Peyer's patch (tissue), 4 donors: ENCODE results near the gene SYNJ2. TPM values are rescaled to one million over a fixed set of nuclear protein-coding genes. Genes with fewer than 3 reads are reported as not detected.

Experiments
- DNase-seq, 3 donors: peaks; one replicate each; pipeline ENCODE4 v3.0.0-alpha.2; 2017 to 2019
- H3K27ac ChIP-seq, 4 donors: fragments of 200-600 bp; sonication (generic); one replicate each; pipeline ENCODE4 v1.5.1; 2016 to 2019
- H3K27me3 ChIP-seq, 2 donors: fragments of 200-600 bp; sonication (generic); one replicate each; pipeline ENCODE4 v1.5.1; 2019
- H3K36me3 ChIP-seq, 3 donors: fragments of 200-600 bp; sonication (generic); one replicate each; pipeline ENCODE4 v1.5.1; 2016 to 2019
- H3K4me1 ChIP-seq, 4 donors: fragments of 200-600 bp; sonication (generic); one replicate each; pipeline ENCODE4 v1.5.1; 2016 to 2019
- H3K4me3 ChIP-seq, 4 donors: fragments of 200-600 bp; sonication (generic); 1 replicate in 3 of 4; 2 replicates in 1 of 4; pipeline ENCODE4 v1.5.1; 2016 to 2019; ENCODE audit warnings: mild to moderate bottlenecking in 1 of 4
- H3K9me3 ChIP-seq, 4 donors: fragments of 200-600 bp; sonication (generic); one replicate each; pipeline ENCODE4 v1.5.1; 2016 to 2019; ENCODE audit warnings: mild to moderate bottlenecking in 1 of 4
- POLR2A ChIP-seq, 2 donors: fragments of 450-650 bp; IDR thresholded peaks; one replicate each; pipeline ENCODE4 v1.5.1; 2017; ENCODE audit warnings: antibody characterized with exemption in 2 of 2, mild to moderate bottlenecking in 2 of 2, moderate library complexity in 2 of 2
- total RNA-seq, 4 donors: library from RNA; depleted of rRNA; stranded (reverse); fragments of >200 nt; gene quantifications; one replicate each; pipeline ENCODE4 v1.1.0, GENCODE V29; 2016
- TF ChIP-seq, protein P1 (sequence below), 6 experiments: fragments of 450-650 bp in 4 of 6; fragments of 200-600 bp in 2 of 6; sonication (generic) in 1 of 6; IDR thresholded peaks; one replicate each; pipeline ENCODE4 v1.5.1; 2017 to 2019; ENCODE audit warnings: antibody characterized with exemption in 6 of 6, mild to moderate bottlenecking in 3 of 6, moderate library complexity in 1 of 6

The SYNJ2 gene
- total RNA-seq, 4 donors from 2014 or later: 26.8 to 47.2 (median 34.0) TPM

DNA sequence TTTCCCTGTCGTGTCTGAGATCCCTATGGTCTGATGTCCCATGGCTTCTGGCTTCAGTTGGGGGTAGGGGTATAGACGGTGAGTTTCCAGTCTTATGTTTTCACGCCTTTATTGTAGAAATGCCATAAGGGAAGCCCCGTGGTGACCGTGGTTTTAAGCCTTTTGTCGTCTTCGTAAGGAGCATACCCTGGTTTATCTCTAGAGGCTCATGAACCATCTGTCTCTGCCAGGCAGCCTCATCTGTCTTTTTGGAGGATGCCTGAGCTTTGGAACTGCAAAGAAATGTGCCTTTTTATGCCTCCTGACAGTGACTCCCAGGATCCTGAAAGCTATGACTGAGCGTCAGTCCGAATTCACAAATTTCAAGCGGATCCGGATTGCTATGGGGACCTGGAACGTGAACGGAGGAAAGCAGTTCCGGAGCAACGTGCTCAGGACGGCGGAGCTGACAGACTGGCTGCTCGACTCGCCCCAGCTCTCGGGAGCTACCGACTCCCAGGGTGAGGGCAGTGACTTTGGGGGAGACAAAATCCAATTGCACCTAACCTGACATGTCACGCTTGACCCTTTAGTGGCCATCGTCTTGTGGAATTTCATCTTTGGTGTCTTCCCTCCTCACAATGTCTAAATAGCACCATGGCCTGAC is 84.6 kb downstream of the SYNJ2 start:
- TF ChIP-seq, protein P1, sequence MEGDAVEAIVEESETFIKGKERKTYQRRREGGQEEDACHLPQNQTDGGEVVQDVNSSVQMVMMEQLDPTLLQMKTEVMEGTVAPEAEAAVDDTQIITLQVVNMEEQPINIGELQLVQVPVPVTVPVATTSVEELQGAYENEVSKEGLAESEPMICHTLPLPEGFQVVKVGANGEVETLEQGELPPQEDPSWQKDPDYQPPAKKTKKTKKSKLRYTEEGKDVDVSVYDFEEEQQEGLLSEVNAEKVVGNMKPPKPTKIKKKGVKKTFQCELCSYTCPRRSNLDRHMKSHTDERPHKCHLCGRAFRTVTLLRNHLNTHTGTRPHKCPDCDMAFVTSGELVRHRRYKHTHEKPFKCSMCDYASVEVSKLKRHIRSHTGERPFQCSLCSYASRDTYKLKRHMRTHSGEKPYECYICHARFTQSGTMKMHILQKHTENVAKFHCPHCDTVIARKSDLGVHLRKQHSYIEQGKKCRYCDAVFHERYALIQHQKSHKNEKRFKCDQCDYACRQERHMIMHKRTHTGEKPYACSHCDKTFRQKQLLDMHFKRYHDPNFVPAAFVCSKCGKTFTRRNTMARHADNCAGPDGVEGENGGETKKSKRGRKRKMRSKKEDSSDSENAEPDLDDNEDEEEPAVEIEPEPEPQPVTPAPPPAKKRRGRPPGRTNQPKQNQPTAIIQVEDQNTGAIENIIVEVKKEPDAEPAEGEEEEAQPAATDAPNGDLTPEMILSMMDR (IDR thresholded peaks at IDR 0.05): no peak
- TF ChIP-seq POLR2A (IDR thresholded peaks at IDR 0.05): no peak
- Histone ChIP-seq H3K9me3 (no peaks in the 10 kb centered on the region), H3K36me3 (peaks cover 0 to 52% (median 0%) of the 10 kb centered on the region in 3 donors), H3K27ac (no peak overlapping the region), H3K4me1 (peaks cover 0 to 18% (median 0%) of the 10 kb centered on the region in 4 donors), H3K27me3 (no peaks in the 10 kb centered on the region), H3K4me3 (no peak overlapping the region)
- no peak for DNase-seq

DNA sequence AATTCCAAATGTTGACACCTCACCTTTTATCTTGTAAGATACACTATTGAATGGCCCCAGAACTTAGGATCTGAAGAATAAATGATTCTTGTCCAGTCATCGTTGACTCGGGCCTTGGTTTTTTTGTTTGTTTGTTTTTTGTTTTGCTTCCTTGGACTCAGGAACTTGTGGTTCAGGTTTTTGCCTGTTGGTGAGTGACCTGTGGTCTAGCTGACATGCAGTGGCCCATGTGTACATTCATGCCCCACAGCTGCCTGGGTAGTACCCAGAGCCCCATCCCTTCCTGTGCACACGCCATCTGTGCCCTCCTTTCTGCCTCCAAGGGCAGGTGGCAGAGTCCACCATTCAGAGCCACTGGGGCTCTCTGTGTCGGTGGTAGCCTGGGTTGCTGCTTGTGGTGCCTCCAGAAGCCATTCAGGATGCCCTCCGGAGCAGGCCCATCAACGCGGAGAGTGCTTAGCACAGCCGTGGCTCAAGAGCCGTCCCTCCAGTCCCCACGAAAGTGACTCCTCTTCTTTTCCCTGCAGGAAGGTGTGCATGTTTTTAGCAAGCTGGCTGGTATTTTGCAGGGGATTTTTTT is 85.9 kb downstream of the SYNJ2 start:
- peaks cover 0 to 18% (median 0%) of the 10 kb centered on the region in 4 donors for H3K4me1 ChIP-seq
- peaks cover 0 to 51% (median 0%) of the 10 kb centered on the region in 3 donors for H3K36me3 ChIP-seq
- H3K9me3 ChIP-seq: no peaks in the 10 kb centered on the region
- no peaks in the 10 kb centered on the region for H3K27me3 ChIP-seq
- no peak for TF ChIP-seq POLR2A (IDR thresholded peaks at IDR 0.05)
- TF ChIP-seq, protein P1 (IDR thresholded peaks at IDR 0.05): no peak
- no peak overlapping the region for H3K27ac ChIP-seq
- no peak for DNase-seq
- no peak overlapping the region for H3K4me3 ChIP-seq

DNA sequence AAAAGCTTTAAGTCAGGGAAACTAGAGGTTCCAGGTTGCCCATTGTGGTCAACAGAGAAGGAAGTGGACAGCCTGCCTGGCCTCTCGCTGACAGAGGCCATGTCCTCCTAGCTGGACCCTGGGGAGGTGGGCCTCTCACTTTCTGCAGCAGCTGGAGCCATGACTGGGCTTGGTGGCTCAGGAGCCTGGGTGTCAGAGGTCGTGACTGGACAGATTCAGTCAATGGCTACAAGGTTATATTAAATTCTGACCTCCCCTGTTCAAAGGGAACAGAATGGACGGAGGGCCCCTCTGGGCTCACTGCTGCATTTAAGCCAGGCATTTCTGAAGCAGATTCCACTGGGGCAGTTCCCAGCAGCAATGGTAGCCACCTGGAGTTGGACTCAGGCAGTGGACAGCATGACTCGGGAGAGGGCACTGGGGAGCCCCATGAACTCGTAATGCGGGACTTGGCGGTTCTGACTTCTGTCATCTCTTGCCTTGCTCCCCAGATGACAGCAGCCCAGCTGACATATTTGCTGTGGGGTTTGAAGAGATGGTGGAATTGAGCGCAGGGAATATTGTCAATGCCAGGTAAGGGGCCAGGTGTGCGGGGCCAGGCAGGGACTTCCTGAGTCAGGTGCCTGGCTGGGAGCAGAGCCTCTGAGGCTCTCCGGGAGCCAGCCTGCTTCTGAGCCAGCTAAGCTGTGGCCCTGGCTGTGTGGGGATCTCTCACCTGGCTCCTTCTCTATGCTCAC is 86.7 kb downstream of the SYNJ2 start:
- TF ChIP-seq, protein P1 (IDR thresholded peaks at IDR 0.05): no peak
- no peak for TF ChIP-seq POLR2A (IDR thresholded peaks at IDR 0.05)
- Histone ChIP-seq H3K36me3 (peaks cover 0 to 57% (median 0%) of the 10 kb centered on the region in 3 donors), H3K4me1 (peaks cover 0 to 18% (median 0%) of the 10 kb centered on the region in 4 donors), H3K27ac (peak overlapping the region in 2 of 4 donors; percentile 55 to 66), H3K9me3 (no peaks in the 10 kb centered on the region), H3K27me3 (no peaks in the 10 kb centered on the region), H3K4me3 (no peak overlapping the region)
- DNase-seq: no peak

DNA sequence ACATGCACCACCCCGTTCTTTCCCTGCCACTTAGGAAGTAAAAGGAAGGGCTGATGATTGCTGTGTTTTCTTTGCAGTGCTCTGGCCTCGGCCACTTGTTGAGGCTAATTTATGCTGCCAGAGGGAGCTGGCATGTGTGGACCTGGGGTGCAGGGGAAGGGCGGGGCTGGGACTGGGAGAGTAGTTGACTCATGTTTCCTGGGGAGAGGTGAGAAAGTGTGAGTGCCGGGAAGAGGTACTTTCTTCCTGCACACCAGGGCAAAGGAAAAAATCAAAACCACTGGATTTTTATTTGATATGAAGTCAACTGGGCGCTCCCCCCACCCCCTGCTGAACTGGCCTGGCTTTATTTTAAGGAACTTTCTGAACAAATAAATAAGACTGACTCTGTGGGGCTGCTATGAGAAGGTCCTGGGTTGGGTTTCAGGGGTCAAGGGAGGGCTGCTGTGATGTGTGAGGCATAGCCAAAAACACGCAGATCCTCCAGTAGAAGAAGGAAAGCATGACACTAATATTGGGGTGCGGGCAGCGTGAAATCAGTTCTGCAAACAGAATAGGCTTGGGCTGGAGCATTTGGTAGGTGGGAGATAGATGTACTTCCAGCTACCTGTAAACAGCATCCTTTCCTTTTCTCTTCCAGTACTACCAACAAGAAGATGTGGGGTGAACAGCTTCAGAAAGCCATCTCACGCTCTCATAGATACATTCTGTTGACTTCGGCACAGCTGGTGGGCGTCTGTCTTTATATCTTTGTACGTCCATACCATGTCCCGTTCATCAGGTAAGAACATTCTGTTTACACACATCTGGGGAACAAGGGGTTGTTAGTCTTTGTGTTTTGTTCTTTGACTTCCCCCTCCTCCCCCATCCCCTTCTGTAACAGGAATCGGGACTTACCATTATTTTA is 87.5 kb downstream of the SYNJ2 start:
- TF ChIP-seq, protein P1 (IDR thresholded peaks at IDR 0.05): peak in 1 of 6 experiments; percentile 8
- TF ChIP-seq POLR2A (IDR thresholded peaks at IDR 0.05): no peak
- DNase-seq: peak in 2 of 3 donors; percentile 82 to 84
- H3K9me3 ChIP-seq: no peaks in the 10 kb centered on the region
- no peak overlapping the region for H3K4me3 ChIP-seq
- no peaks in the 10 kb centered on the region for H3K27me3 ChIP-seq
- peak overlapping the region in 2 of 4 donors; percentile 55 to 66 for H3K27ac ChIP-seq
- peaks cover 0 to 59% (median 0%) of the 10 kb centered on the region in 3 donors for H3K36me3 ChIP-seq
- H3K4me1 ChIP-seq: peaks cover 0 to 18% (median 0%) of the 10 kb centered on the region in 4 donors

DNA sequence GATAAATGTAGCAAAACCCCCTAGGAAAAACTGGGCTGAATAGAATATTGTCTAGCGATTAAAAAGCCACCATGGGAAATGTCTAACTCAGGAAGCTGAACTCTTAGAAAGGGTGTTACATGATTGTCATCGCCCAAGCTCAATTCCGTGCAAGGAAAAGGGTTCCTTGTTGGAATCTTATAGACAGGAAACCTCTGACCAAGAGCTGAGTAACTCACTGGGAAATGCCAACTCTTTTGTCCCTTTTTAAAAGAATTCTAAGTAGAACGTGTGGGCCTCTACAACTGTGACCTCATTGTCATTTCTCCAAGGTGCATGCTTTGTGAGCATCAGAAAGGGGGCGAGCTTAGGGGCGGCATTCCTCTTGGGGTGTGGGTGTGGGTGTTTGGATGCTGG is 88.1 kb downstream of the SYNJ2 start:
- peaks cover 0 to 59% (median 0%) of the 10 kb centered on the region in 3 donors for H3K36me3 ChIP-seq

More for the DNA sequence above, 88.1 kb downstream of the SYNJ2 start:
- TF ChIP-seq, protein P1 (IDR thresholded peaks at IDR 0.05): no peak
- TF ChIP-seq POLR2A (IDR thresholded peaks at IDR 0.05): no peak
- H3K4me3 ChIP-seq: no peak overlapping the region
- no peaks in the 10 kb centered on the region for H3K27me3 ChIP-seq
- no peak for DNase-seq
- H3K27ac ChIP-seq: peak overlapping the region in 1 of 4 donors; percentile 17
- H3K4me1 ChIP-seq: peaks cover 0 to 18% (median 0%) of the 10 kb centered on the region in 4 donors
- no peaks in the 10 kb centered on the region for H3K9me3 ChIP-seq
